SIG-M5 treated with dmso at 0.1 percent for 504 hours (cell line): ENCODE data around the gene COL9A1.
A peak's percentile ranks its signal among the peaks of the same experiment; 100 is the strongest.

ENCODE experiments used
- DNase-seq: peaks from one replicate; lab custom pipeline; 2025; ENCODE audit not compliant: unreplicated experiment; lab: John Stamatoyannopoulos, UW

COL9A1 gene

GRCh38 chr6:70234561-70235236 lies 68.2 kb downstream of the COL9A1 start:
- DNase-seq: no peak

- no peak for DNase-seq
These were observed 71.6 kb downstream of the COL9A1 start for GRCh38 chr6:70231311-70231710.

GRCh38 chr6:70225055-70225454 lies 77.8 kb downstream of the COL9A1 start:
- no peak for DNase-seq

- no peak for DNase-seq
These were observed 80.5 kb downstream of the COL9A1 start for GRCh38 chr6:70222439-70222749.

- DNase-seq: no peak
These were observed 81.0 kb downstream of the COL9A1 start for GRCh38 chr6:70221715-70222438.

GRCh38 chr6:70221025-70221714 lies 81.7 kb downstream of the COL9A1 start:
- peak; percentile 3 for DNase-seq

GRCh38 chr6:70219943-70220613 lies 82.8 kb downstream of the COL9A1 start:
- no peak for DNase-seq

GRCh38 chr6:70216767-70217166 lies 86.1 kb downstream of the COL9A1 start:
- DNase-seq: no peak

- DNase-seq: no peak
These were observed 87.3 kb downstream of the COL9A1 start for GRCh38 chr6:70215460-70216108.

- peak; percentile 0 for DNase-seq
These were observed 92.4 kb downstream of the COL9A1 start for GRCh38 chr6:70210462-70210861.

- DNase-seq: no peak
These were observed 94.6 kb downstream of the COL9A1 start for GRCh38 chr6:70208235-70208790.

- DNase-seq: no peak
These were observed 104.1 kb downstream of the COL9A1 start for GRCh38 chr6:70198785-70199184.

GRCh38 chr6:70196531-70196930 lies 106.4 kb downstream of the COL9A1 start:
- no peak for DNase-seq

- no peak for DNase-seq
These were observed 108.5 kb downstream of the COL9A1 start for GRCh38 chr6:70194421-70194820.

GRCh38 chr6:70188202-70188601 lies 114.7 kb downstream of the COL9A1 start:
- DNase-seq: no peak

- DNase-seq: no peak
These were observed 116.4 kb downstream of the COL9A1 start for GRCh38 chr6:70186461-70186860.

GRCh38 chr6:70184723-70185122 lies 118.2 kb downstream of the COL9A1 start:
- no peak for DNase-seq

GRCh38 chr6:70183538-70183937 lies 119.3 kb downstream of the COL9A1 start:
- no peak for DNase-seq

GRCh38 chr6:70180901-70181599 lies 121.8 kb downstream of the COL9A1 start:
- no peak for DNase-seq

- DNase-seq: no peak
These were observed 122.5 kb downstream of the COL9A1 start for GRCh38 chr6:70180183-70180900.
